Stimulated activated CD4-positive, alpha-beta T cell treated with anti-CD3 and anti-CD28 coated beads, Interleukin-4, amount 100 ng/mL, for 48 hours (primary cell): Measurements from ENCODE around the gene BLM.

ENCODE experiments used
- DNase-seq, 2 donors: peaks; one replicate each; pipeline ENCODE4 v3.0.0-alpha.2; 2020; ENCODE audit warnings: low read depth in 2 of 2

BLM gene

GRCh38 chr15:90790057-90790456 is 72.9 kb downstream of the BLM start:
- DNase-seq: no peak

GRCh38 chr15:90790561-90790960 is 73.4 kb downstream of the BLM start:
- DNase-seq: no peak

- no peak for DNase-seq
Observed at GRCh38 chr15:90794538-90794937, 77.4 kb downstream of the BLM start.

GRCh38 chr15:90799639-90800170 is 82.6 kb downstream of the BLM start:
- no peak for DNase-seq

- no peak for DNase-seq
Observed at GRCh38 chr15:90801803-90802202, 84.7 kb downstream of the BLM start.

- DNase-seq: no peak
Observed at GRCh38 chr15:90807074-90807785, 90.1 kb downstream of the BLM start.

GRCh38 chr15:90807786-90808086 is 90.6 kb downstream of the BLM start:
- no peak for DNase-seq

GRCh38 chr15:90808517-90809235 is 91.5 kb downstream of the BLM start:
- no peak for DNase-seq

- DNase-seq: no peak
Observed at GRCh38 chr15:90809536-90809935, 92.4 kb downstream of the BLM start.

GRCh38 chr15:90810354-90810753 is 93.2 kb downstream of the BLM start:
- no peak for DNase-seq

- DNase-seq: no peak
Observed at GRCh38 chr15:90812171-90812957, 95.2 kb downstream of the BLM start.

- DNase-seq: no peak
Observed at GRCh38 chr15:90812958-90813265, 95.8 kb downstream of the BLM start.

GRCh38 chr15:90813796-90814190 is 96.6 kb downstream of the BLM start:
- no peak for DNase-seq

GRCh38 chr15:90814191-90814821 is 97.2 kb downstream of the BLM start:
- no peak for DNase-seq

- no peak for DNase-seq
Observed at GRCh38 chr15:90816401-90817116, 99.4 kb downstream of the BLM start.

- DNase-seq: no peak
Observed at GRCh38 chr15:90817117-90818057, 100.2 kb downstream of the BLM start.

GRCh38 chr15:90818251-90819210 is 101.4 kb downstream of the BLM start:
- DNase-seq: no peak

GRCh38 chr15:90819390-90819789 is 102.2 kb downstream of the BLM start:
- DNase-seq: no peak

GRCh38 chr15:90819850-90820249 is 102.7 kb downstream of the BLM start:
- DNase-seq: no peak
